ENCODE results near the gene GMDS. TPM values are rescaled to one million over a fixed set of nuclear protein-coding genes. Genes with fewer than 3 reads are reported as not detected.

GMDS gene
- total RNA-seq, 1 donor from 2014 or later, result 19.9 TPM

DNA sequence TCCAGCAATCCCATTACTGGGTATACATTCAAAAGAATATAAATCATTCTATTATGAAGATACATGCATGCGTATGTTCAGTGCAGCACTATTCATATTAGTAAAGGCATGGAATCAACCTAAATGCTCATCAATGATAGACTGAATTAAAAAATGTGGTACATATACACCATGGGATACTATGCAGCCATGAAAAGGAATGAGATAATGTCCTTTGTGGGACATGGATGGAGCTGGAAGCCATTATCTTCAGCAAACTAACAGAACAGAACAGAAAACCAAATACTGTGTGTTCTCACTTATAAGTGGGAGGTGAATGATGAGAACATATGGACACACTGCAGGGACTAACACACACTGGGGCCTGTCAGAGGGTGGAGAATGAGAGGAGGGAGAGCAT is 261.6 kb downstream of the GMDS start:
- Histone ChIP-seq H3K27me3 (no peaks in the 10 kb centered on the region), H3K27ac (no peak overlapping the region), H3K9me3 (peaks cover 0 to 34% of the 10 kb centered on the region in 2 donors), H3K4me3 (no peak overlapping the region), H3K36me3 (no peaks in the 10 kb centered on the region), H3K4me1 (peaks cover 0 to 7% of the 10 kb centered on the region in 2 donors)
- intact Hi-C loops (cut with DNase I), result no loop called here
- TF ChIP-seq, protein P1, sequence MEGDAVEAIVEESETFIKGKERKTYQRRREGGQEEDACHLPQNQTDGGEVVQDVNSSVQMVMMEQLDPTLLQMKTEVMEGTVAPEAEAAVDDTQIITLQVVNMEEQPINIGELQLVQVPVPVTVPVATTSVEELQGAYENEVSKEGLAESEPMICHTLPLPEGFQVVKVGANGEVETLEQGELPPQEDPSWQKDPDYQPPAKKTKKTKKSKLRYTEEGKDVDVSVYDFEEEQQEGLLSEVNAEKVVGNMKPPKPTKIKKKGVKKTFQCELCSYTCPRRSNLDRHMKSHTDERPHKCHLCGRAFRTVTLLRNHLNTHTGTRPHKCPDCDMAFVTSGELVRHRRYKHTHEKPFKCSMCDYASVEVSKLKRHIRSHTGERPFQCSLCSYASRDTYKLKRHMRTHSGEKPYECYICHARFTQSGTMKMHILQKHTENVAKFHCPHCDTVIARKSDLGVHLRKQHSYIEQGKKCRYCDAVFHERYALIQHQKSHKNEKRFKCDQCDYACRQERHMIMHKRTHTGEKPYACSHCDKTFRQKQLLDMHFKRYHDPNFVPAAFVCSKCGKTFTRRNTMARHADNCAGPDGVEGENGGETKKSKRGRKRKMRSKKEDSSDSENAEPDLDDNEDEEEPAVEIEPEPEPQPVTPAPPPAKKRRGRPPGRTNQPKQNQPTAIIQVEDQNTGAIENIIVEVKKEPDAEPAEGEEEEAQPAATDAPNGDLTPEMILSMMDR (IDR thresholded peaks at IDR 0.05), result no peak
- no peak for DNase-seq (ENCODE audit: low spot score in 2 of 2)

DNA sequence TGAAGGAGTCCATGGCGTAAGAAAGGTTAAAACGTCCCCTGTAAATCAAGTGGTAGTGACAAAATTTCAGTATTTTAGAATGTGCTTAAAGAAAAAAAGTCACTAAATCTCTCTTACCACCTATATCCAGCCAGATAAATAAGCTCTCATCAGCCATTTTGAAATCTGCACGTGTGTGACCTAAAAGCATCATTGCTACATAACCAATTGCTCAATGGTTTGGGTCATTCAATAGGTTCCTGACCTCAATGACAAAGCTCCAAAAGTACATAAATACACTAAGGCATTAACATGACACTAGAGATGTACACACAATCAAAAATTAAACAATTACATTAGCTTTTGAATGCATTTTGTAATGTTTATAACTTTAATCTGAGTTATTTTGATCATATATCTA is 272.4 kb downstream of the GMDS start:
- no peaks in the 10 kb centered on the region for H3K9me3 ChIP-seq
- no peaks in the 10 kb centered on the region for H3K27me3 ChIP-seq
- no peak overlapping the region for H3K4me3 ChIP-seq
- TF ChIP-seq, protein P1 (IDR thresholded peaks at IDR 0.05), result no peak
- H3K27ac ChIP-seq, result no peak overlapping the region
- intact Hi-C loops (cut with DNase I), result no loop called here
- H3K4me1 ChIP-seq, result no peaks in the 10 kb centered on the region
- DNase-seq (ENCODE audit: low spot score in 2 of 2), result no peak
- H3K36me3 ChIP-seq, result no peaks in the 10 kb centered on the region

DNA sequence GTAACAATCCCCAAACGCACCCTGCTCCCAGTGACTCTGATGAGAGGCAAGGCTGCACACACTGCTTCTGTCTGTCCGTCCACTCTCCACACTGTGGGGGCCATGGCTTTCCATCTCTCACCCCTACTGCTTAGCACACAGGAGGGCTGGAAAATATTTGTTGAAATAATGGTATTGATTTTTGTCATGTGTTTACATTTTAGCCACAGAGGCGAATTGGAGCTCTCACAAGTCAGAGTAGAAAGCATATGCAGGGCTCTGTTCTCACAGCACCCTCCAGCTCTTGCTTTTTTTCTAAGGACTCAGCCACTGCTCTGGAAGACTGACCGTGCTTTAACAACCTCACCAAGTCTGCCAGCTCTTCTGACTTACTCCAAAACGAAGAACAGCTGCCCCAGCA is 273.8 kb downstream of the GMDS start:
- no peak for DNase-seq (ENCODE audit: low spot score in 2 of 2)
- H3K36me3 ChIP-seq, result no peaks in the 10 kb centered on the region
- no peaks in the 10 kb centered on the region for H3K4me1 ChIP-seq
- H3K27ac ChIP-seq, result no peak overlapping the region
- TF ChIP-seq, protein P1 (IDR thresholded peaks at IDR 0.05), result no peak
- H3K27me3 ChIP-seq, result no peaks in the 10 kb centered on the region
- no peak overlapping the region for H3K4me3 ChIP-seq
- no peaks in the 10 kb centered on the region for H3K9me3 ChIP-seq
- intact Hi-C loops (cut with DNase I), result no loop called here

DNA sequence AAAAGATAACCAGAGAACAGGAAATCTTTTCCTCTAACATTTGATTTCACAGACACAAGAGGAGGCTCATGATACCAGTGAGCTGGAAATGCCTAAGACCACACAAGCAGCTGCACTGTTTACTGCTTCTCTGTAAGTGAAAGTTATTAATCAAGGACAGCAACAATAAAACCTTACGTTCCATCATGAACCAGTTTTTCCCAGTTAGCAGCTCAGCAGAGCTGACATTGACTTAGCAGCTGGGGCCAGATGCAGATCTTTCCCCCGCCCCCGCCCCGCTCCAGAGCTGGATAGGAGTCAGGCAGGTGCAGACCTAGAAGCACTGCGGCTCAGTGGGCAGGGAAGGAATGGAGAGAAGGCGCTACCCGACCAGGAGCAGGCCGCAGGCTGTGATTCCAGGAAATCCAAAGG is 275.2 kb downstream of the GMDS start:
- H3K27me3 ChIP-seq, result no peaks in the 10 kb centered on the region
- no peak overlapping the region for H3K27ac ChIP-seq
- DNase-seq (ENCODE audit: low spot score in 2 of 2), result no peak
- no peaks in the 10 kb centered on the region for H3K9me3 ChIP-seq
- H3K4me3 ChIP-seq, result no peak overlapping the region
- no peaks in the 10 kb centered on the region for H3K4me1 ChIP-seq
- intact Hi-C loops (cut with DNase I), result no loop called here
- H3K36me3 ChIP-seq, result no peaks in the 10 kb centered on the region
- TF ChIP-seq, protein P1 (IDR thresholded peaks at IDR 0.05), result no peak

DNA sequence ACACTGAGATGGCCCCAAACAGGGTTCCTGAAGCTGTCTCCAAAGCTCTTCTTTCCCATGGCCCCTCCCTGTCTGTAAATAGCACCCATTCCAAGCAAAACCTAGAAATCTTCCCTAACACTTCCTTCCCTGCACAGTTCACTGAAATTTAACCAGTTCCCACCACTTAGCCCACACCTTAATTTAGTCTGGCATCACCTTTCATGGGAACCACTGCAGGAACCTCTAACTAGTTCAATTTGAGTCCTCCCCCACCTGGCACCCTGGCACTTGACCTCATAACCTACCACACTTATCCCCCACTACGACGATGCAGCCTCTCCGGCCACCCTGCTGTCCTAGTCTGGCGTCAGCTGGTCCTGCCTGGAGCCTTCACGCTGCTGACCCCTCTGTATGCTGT is 278.7 kb downstream of the GMDS start:
- no peak for DNase-seq (ENCODE audit: low spot score in 2 of 2)
- no peak overlapping the region for H3K27ac ChIP-seq
- intact Hi-C loops (cut with DNase I), result no loop called here

More for the DNA sequence above, 278.7 kb downstream of the GMDS start:
- Histone ChIP-seq H3K27me3 (no peaks in the 10 kb centered on the region), H3K9me3 (no peaks in the 10 kb centered on the region), H3K4me1 (no peaks in the 10 kb centered on the region), H3K4me3 (no peak overlapping the region), H3K36me3 (no peaks in the 10 kb centered on the region)
- TF ChIP-seq, protein P1 (IDR thresholded peaks at IDR 0.05), result no peak
